ENCODE measurements around the gene DICER1.

The DICER1 gene

GRCh38 chr14:95119336-95119735 lies 38.0 kb downstream of the DICER1 start:
- DNase-seq = no peak

DNA sequence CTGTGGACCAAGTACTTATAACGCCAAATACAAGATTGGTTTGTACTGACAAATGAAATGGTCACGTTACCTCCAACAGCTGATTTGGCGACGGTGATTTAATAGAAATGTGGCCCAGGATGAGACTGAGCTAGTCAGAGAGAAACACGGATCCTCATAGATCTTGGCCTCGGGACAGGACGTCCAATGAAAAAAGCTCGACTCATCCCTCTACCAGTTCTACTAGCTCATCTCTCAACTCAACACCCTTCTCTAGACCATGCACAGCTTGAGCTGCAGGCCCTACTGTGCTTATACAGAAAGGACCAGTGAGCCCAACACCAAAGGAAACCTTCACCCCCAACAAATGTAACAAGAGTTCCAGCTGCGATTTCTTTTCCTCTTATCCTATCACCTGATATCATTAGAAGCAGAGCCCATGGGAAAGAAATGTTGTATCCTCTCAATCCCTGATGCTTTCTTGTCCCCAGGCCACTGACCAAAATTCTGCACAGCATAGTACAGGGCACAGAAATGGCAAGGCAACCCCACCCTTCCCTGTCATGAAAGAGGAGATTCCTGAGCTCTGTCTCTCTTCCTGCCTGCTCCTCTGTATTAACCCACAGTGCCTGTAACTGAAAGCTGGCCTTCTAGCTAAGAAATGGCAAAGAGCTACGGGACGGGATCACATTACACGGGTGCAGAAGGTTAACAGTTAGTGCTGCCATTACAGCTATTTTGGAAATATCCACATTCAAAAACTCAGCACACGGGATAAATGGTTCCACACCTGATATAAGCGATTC lies 39.2 kb downstream of the DICER1 start:
- peak; percentile 2 for DNase-seq

GRCh38 chr14:95113476-95113875 lies 43.9 kb downstream of the DICER1 start:
- DNase-seq = no peak

- no peak for DNase-seq
These were observed 45.7 kb downstream of the DICER1 start for GRCh38 chr14:95111507-95112164.

DNA sequence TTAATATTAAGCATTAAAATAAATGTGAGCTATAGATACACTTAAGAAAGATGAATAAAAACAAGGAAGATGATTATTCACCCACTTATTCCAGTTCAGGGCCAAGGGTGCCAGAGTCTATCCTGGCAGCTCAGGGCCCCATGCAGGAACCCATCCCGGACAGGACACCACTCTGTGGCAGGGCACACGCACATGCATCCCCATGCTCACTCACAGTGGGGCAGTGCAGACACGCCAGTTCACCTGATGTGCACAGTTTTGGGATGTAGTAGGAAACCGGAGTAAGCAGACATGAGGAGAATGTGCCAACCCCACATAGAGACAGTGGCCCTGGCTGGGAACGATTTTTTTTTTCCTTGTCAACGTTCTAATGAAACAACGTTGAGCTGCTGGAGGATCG lies 47.2 kb downstream of the DICER1 start:
- DNase-seq = no peak

DNA sequence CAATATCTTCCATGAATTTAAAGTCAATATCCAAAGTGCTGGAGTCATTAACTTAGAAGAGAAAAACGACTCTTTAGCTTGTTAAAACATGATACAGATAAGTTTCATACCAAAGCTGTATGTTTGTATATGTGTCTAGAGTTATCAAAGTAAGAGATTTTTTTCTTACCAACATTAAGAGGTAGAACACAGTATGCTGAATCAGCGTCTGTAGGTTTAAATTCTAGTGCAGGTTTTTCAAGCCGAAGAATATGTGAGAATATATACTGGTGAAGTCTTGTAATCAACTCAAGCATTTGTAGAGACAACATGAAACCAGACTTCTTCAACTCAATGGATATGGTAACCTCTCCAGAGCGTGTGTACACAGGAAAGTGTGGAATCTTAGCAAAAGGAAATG lies 49.6 kb downstream of the DICER1 start:
- DNase-seq = no peak

GRCh38 chr14:95106971-95107370 lies 50.4 kb downstream of the DICER1 start:
- DNase-seq = peak; percentile 21

GRCh38 chr14:95104911-95105310 lies 52.4 kb downstream of the DICER1 start:
- DNase-seq = no peak

DNA sequence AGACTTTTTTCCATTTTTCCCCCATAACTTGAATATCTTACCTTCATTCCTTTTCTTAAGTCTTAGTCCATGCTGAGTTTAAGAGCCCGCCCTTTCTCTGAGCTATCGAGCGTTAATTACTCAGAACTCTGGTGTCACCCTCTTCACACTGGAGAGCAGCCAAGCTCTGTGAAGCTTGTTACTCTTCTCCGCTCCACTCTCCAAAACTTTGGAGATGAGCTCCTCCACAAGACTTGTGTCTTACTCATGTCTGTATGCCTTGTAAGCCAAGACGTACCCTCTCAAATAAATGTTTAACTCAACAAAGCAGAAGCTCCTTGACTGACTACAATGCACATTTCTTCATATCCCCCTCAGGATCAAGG lies 54.7 kb downstream of the DICER1 start:
- no peak for DNase-seq

- DNase-seq = no peak
These were observed 55.3 kb downstream of the DICER1 start for GRCh38 chr14:95101736-95102679.

DNA sequence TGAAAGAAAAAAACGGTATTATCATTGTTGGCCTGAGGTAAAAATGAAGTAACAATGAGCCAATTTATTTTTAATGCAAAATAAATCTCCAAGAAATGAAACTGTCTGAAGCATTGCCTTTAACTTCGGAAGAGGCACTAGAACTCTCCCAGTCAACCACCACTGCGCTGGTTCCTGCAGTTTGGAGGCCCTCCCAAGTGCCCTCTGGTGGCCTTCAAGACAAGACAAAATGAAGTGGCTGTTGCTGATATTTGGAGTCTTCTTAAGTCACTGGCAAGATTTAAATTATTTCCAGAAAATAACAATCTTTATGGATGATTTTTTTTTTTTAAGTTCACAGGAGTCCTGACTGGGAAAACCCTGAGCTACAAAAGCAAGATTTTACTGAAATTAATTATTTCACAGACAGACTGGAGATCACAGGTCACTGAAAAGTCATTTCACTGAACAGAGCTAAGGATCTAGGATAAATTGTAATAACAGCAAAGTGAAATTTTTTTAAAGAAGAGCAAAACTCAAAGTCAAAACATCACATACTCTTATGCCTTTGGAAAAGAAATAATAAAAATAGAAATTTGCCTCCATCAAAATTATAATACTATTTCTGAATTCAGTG lies 58.2 kb downstream of the DICER1 start:
- DNase-seq = peak; percentile 60

- DNase-seq = peak; percentile 48
These were observed 59.9 kb downstream of the DICER1 start for GRCh38 chr14:95097385-95097784.

- no peak for DNase-seq
These were observed 60.9 kb downstream of the DICER1 start for GRCh38 chr14:95096476-95096875.

DNA sequence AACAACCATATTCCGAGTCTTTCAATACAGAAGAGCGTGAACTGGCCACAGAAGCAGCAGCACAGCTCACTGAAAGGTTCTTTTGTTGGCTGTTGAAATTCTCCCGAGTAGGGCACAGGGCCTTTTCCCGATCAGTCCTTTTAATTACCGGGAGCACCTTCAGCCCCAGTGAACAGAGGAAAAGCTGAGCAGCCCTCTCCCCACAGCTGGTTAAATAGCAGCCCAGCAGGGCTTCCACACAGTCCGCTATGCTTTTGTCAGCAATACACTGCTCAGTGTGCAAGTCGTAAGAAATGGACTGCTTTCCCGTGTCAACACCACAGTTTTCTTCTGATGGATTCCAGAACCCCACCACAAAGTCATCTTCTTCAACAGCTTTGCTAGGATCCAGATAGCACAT lies 61.3 kb downstream of the DICER1 start:
- no peak for DNase-seq

- no peak for DNase-seq
These were observed 64.6 kb downstream of the DICER1 start for GRCh38 chr14:95092723-95093122.

DNA sequence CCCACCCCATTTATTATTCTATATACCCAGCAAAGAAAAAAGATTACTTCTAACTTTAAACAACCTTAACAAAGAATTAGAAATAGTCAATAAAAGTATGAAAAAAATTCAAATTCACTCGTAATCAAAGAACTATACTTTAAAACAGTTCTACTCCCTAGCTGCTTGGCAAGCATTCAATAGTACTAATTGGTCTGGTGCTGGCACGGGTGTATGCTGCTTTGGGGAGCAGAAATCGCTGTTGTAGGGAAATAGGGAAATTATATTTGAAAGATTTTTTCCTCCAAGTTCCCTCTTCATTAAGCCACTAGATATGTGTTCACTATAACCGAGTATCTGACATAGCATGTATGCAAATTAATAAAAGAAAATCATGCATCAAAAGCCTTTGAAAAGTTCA lies 65.7 kb downstream of the DICER1 start:
- no peak for DNase-seq

GRCh38 chr14:95088665-95089064 lies 68.7 kb downstream of the DICER1 start:
- DNase-seq = no peak

GRCh38 chr14:95087619-95088018 lies 69.7 kb downstream of the DICER1 start:
- no peak for DNase-seq

DNA sequence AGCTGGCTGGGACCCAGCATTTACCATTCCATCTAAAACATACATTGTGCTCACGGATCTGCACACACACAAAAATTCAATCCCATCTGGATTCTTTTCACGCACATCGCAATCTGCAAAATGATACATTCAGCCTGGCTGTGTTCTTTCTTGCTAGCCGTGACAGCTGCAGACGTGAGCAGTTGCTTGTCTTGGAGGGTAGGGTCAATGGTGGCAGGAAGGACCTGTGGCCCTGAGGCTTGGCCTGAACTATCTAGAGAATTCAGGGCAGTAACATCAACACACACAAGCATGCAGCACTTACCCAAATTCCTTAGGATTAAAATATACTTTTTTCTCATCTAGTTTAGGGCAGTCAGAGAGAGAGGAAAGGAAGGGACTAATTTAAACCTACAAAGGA lies 72.0 kb downstream of the DICER1 start:
- DNase-seq = no peak

GRCh38 chr14:95078867-95079266 lies 78.5 kb downstream of the DICER1 start:
- DNase-seq = no peak

GRCh38 chr14:95077345-95077744 lies 80.0 kb downstream of the DICER1 start:
- no peak for DNase-seq

DNA sequence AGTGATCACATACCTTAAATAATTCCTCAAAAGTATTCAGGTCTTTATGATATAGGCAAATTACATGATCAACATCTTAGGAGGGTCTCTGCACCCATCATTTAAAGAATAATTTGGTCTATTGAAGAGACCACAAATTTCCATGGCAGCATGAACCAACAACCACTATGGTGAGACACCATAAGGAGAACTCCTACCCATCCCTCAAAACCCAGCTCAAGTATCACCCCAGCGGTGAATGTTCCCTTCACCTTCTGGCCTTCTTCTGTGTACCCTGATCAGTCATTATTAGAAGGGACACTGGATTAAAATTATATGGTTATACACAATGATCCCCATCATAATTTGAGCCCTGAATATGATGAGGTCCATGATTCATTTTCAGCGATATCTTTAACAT lies 81.5 kb downstream of the DICER1 start:
- DNase-seq = no peak

GRCh38 chr14:95073947-95074346 lies 83.4 kb downstream of the DICER1 start:
- DNase-seq = no peak

Data from fibroblast of skin of right quadriceps (primary cell).